GM06990 (cell line): ENCODE results near the gene NDUFAF5.

Source experiments
- DNase-seq: peaks from one replicate; pipeline ENCODE4 v3.0.0-alpha.2; 2011; ENCODE audit not compliant: insufficient read length; ENCODE audit errors: extremely low read depth
- H3K27me3 ChIP-seq: replicated peaks from 2 replicates; pipeline ENCODE4 v1.6.0; 2011; ENCODE audit warnings: low read length; ENCODE audit not compliant: control insufficient read depth, insufficient read depth
- H3K36me3 ChIP-seq: 2 replicates; pipeline ENCODE4 v1.5.1; 2011; ENCODE audit warnings: low read length; ENCODE audit not compliant: control insufficient read depth, insufficient read depth
- H3K4me3 ChIP-seq: replicated peaks from 2 replicates; pipeline ENCODE4 v1.5.1; 2011; ENCODE audit warnings: low read depth, mild to moderate bottlenecking, control low read depth, low read length
- CTCF ChIP-seq: IDR thresholded peaks from 2 replicates; pipeline ENCODE4 v1.5.1; 2011; ENCODE audit warnings: low read length, control low read depth, mild to moderate bottlenecking, inconsistent platforms; ENCODE audit not compliant: insufficient read depth, poor library complexity, severe bottlenecking

The NDUFAF5 gene

GRCh38 chr20:13865791-13866351, 81.0 kb downstream of the NDUFAF5 start:
- no peaks in the 10 kb centered on the region; the same call in 1 of the 2 replicates for H3K27me3 ChIP-seq
- TF ChIP-seq CTCF, result no peak
- DNase-seq, result no peak
- no peak overlapping the region for H3K4me3 ChIP-seq
- no peaks in the 10 kb centered on the region for H3K36me3 ChIP-seq

- DNase-seq, result no peak
- TF ChIP-seq CTCF, result no peak
- no peaks in the 10 kb centered on the region; the same call in 1 of the 2 replicates for H3K27me3 ChIP-seq
- H3K4me3 ChIP-seq, result no peak overlapping the region
- no peaks in the 10 kb centered on the region for H3K36me3 ChIP-seq
These were observed 83.5 kb downstream of the NDUFAF5 start for GRCh38 chr20:13868331-13868730.

- DNase-seq, result no peak
These were observed 85.4 kb downstream of the NDUFAF5 start for GRCh38 chr20:13870170-13870748.

More at GRCh38 chr20:13870170-13870748, 85.4 kb downstream of the NDUFAF5 start:
- Histone ChIP-seq H3K27me3 (no peaks in the 10 kb centered on the region; the same call in 1 of the 2 replicates), H3K4me3 (no peak overlapping the region), H3K36me3 (no peaks in the 10 kb centered on the region)
- TF ChIP-seq CTCF, result peak; percentile 30
